GM23248 (cell line): ENCODE measurements around the gene FYTTD1. TPM values are rescaled to one million over a fixed set of nuclear protein-coding genes. Genes with fewer than 3 reads are reported as not detected.

Experiments used
- DNase-seq: peaks from one replicate; pipeline ENCODE4 v3.0.0-alpha.2; 2015
- H2AFZ ChIP-seq: fragments of 200-600 bp; sonication (generic); 2 replicates; pipeline ENCODE4 v1.6.1; 2016; ENCODE audit warnings: antibody characterized with exemption
- H3F3A ChIP-seq: fragments of 200-600 bp; sonication (generic); 2 replicates; pipeline ENCODE4 v1.6.1; 2016; ENCODE audit warnings: mild to moderate bottlenecking, antibody characterized with exemption, mixed run types; ENCODE audit not compliant: insufficient read depth
- H3K27ac ChIP-seq: fragments of 200-600 bp; sonication (generic); 2 replicates; pipeline ENCODE4 v1.5.1; 2016; ENCODE audit warnings: mild to moderate bottlenecking
- H3K27me3 ChIP-seq: fragments of 200-600 bp; sonication (generic); replicated peaks from 2 replicates; pipeline ENCODE4 v1.6.1; 2016; ENCODE audit warnings: mild to moderate bottlenecking; ENCODE audit not compliant: insufficient read depth
- H3K36me3 ChIP-seq: fragments of 200-600 bp; sonication (generic); 2 replicates; pipeline ENCODE4 v1.6.1; 2016; ENCODE audit warnings: low read depth, mild to moderate bottlenecking
- H3K4me1 ChIP-seq: fragments of 200-600 bp; sonication (generic); 2 replicates; pipeline ENCODE4 v1.6.1; 2016; ENCODE audit warnings: mild to moderate bottlenecking; ENCODE audit not compliant: insufficient read depth
- H3K4me2 ChIP-seq: fragments of 200-600 bp; sonication (generic); one replicate; pipeline ENCODE4 v1.6.1; 2016; ENCODE audit warnings: mild to moderate bottlenecking; ENCODE audit not compliant: unreplicated experiment
- H3K4me3 ChIP-seq: fragments of 200-600 bp; sonication (generic); 2 replicates; pipeline ENCODE4 v1.5.1; 2016; ENCODE audit warnings: mild to moderate bottlenecking
- H3K79me2 ChIP-seq: fragments of 200-600 bp; sonication (generic); 2 replicates; pipeline ENCODE4 v1.6.1; 2016; ENCODE audit warnings: mild to moderate bottlenecking; ENCODE audit not compliant: insufficient read depth
- H3K9ac ChIP-seq: fragments of 200-600 bp; sonication (generic); 2 replicates; pipeline ENCODE4 v1.6.1; 2016; ENCODE audit warnings: mild to moderate bottlenecking
- H3K9me2 ChIP-seq: fragments of 200-600 bp; sonication (generic); 2 replicates; pipeline ENCODE4 v1.6.1; 2016; ENCODE audit warnings: mixed run types, mild to moderate bottlenecking, moderate library complexity; ENCODE audit not compliant: insufficient read depth
- H3K9me3 ChIP-seq: fragments of 200-600 bp; sonication (generic); one replicate; pipeline ENCODE4 v1.6.1; 2017; ENCODE audit warnings: low read depth
- H4K20me1 ChIP-seq: fragments of 200-600 bp; sonication (generic); 2 replicates; pipeline ENCODE4 v1.6.0; 2016; ENCODE audit not compliant: insufficient read depth
- EZH2 ChIP-seq: fragments of 200-600 bp; sonication (generic); IDR thresholded peaks from 2 replicates; pipeline ENCODE4 v1.6.1; 2018; ENCODE audit warnings: antibody characterized with exemption, mild to moderate bottlenecking; ENCODE audit not compliant: insufficient read depth, poor library complexity, severe bottlenecking
- EZH2phosphoT487 ChIP-seq: fragments of 200-600 bp; sonication (generic); IDR thresholded peaks from 2 replicates; pipeline ENCODE4 v1.6.1; 2018; ENCODE audit warnings: antibody characterized with exemption, moderate library complexity, mild to moderate bottlenecking, low read depth; ENCODE audit not compliant: insufficient read depth
- WGBS, 2 experiments: methylation state at CpG; one replicate each; pipeline ENCODE4 v1.1.6; 2015 to 2017; ENCODE audit warnings: low lambda C conversion rate in 2 of 2, low coverage in 1 of 2; ENCODE audit errors: missing lambda C conversion rate in 2 of 2; 5-methylcytosine and 5-hydroxymethylcytosine counted together
- in situ Hi-C: fragments of 300-500 bp; cut with MboI; formaldehyde crosslinking; loops from 2 replicates; pipeline ENCODE4 v1.15.0; 2020
- polyA plus RNA-seq: library from polyadenylated mRNA; unstranded; fragments of >200 nt; fragmentation: Nextera tagmentation; extraction: Ambion mirVana; gene quantifications from 2 replicates; pipeline ENCODE4 v1.2.1, GENCODE V29; 2016
- total RNA-seq: library from RNA; depleted of rRNA; stranded (reverse); fragments of >200 nt; shearing (Covaris generic); gene quantifications from 2 replicates; pipeline ENCODE4 v1.2.3, GENCODE V29; 2014; rRNA removed

Gene FYTTD1, protein sequence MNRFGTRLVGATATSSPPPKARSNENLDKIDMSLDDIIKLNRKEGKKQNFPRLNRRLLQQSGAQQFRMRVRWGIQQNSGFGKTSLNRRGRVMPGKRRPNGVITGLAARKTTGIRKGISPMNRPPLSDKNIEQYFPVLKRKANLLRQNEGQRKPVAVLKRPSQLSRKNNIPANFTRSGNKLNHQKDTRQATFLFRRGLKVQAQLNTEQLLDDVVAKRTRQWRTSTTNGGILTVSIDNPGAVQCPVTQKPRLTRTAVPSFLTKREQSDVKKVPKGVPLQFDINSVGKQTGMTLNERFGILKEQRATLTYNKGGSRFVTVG
- total RNA-seq (42.0 and 71.5 TPM in 2 replicates), polyA plus RNA-seq (90.4 and 91.8 TPM in 2 replicates)

DNA sequence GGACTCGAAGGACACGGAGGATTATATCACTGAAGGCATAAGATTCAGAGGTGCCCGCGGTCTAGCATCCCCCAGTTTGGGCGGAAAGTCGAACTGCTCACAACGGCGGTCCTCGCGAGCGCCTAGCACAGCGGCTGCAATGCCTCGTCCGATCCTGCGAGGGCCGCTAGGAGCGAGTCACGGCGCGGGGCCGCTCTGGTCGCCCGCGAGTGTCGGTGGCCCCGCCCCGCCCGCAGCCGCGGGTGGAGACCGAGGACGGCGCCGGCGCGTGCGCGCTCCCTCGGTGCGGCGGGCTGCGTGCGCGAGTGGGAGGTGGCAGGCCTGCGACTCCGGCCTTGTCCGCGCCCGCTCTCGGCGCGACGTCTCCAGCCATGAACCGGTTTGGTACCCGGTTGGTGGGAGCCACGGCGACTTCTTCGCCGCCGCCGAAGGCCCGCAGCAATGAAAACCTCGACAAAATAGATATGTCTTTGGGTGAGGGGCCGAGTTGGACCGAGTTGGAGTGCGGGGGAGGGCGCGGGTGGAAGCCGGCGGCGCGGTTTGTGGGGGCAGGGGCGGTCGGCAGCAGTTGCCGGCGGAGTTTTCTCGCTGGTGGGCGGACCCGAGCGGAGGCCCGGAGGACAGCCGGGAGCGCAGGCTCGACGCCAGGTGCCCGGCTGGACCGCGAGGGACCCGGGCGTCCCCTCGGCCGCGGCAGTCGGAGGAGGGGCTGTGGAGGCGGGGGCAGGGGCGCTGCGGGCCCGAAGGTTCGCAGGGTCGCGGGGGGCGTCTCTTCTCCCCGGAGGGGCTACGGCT lies at the start of gene FYTTD1:
Gene FYTTD1 (plus strand): TSS at position 283 of the 795 bp plus-strand sequence. CDS start 89 bp downstream, at position 372.
- H3F3A ChIP-seq = peaks cover 31% of the 10 kb centered on the region
- no peaks in the 10 kb centered on the region for H3K9me3 ChIP-seq
- DNase-seq = peak; percentile 96
- H2AFZ ChIP-seq = peak within 1 kb of the TSS; percentile 89
- 0 to 3% methylated on average over 80 to 90 of the region's 104 CpGs for WGBS, 2 experiments
- peaks cover 41% of the 10 kb centered on the region for H3K79me2 ChIP-seq
- H3K9me2 ChIP-seq = no peaks in the 10 kb centered on the region
- peak within 1 kb of the TSS; percentile 73 for H3K27ac ChIP-seq
- no peaks in the 10 kb centered on the region for H3K36me3 ChIP-seq
- peak within 1 kb of the TSS; percentile 84 for H3K4me3 ChIP-seq
- peaks cover 20% of the 10 kb centered on the region for H4K20me1 ChIP-seq
- in situ Hi-C loops = no loop called here
- peak within 1 kb of the TSS; percentile 86 for H3K4me2 ChIP-seq
- H3K9ac ChIP-seq = peak within 1 kb of the TSS; percentile 83
- TF ChIP-seq EZH2phosphoT487 = no peak
- no peak for TF ChIP-seq EZH2
- no peaks in the 10 kb centered on the region for H3K27me3 ChIP-seq
- peaks cover 17% of the 10 kb centered on the region; the same call in 1 of the 2 replicates for H3K4me1 ChIP-seq

- no peaks in the 10 kb centered on the region for H3K4me1 ChIP-seq
- no peak overlapping the region for H3K4me3 ChIP-seq
- H3K79me2 ChIP-seq = no peaks in the 10 kb centered on the region
- no peaks in the 10 kb centered on the region for H3F3A ChIP-seq
- no peak overlapping the region for H3K27ac ChIP-seq
- in situ Hi-C loops = no loop called here
- H3K27me3 ChIP-seq = no peaks in the 10 kb centered on the region
- H3K36me3 ChIP-seq = peaks cover 18% of the 10 kb centered on the region; the same call in 1 of the 2 replicates
- no peak overlapping the region for H3K9ac ChIP-seq
- no peak overlapping the region for H3K4me2 ChIP-seq
- peak; percentile 6 for DNase-seq
- 82 to 85% methylated on average over 9 of the region's 9 CpGs for WGBS, 2 experiments
- H3K9me2 ChIP-seq = no peaks in the 10 kb centered on the region
- no peaks in the 10 kb centered on the region for H3K9me3 ChIP-seq
- TF ChIP-seq EZH2phosphoT487 (no peak), EZH2 (no peak)
- H2AFZ ChIP-seq = no peak overlapping the region
- H4K20me1 ChIP-seq = no peaks in the 10 kb centered on the region
These were observed 49.6 kb upstream of the FYTTD1 start for GRCh38 chr3:197700095-197700494.

DNA sequence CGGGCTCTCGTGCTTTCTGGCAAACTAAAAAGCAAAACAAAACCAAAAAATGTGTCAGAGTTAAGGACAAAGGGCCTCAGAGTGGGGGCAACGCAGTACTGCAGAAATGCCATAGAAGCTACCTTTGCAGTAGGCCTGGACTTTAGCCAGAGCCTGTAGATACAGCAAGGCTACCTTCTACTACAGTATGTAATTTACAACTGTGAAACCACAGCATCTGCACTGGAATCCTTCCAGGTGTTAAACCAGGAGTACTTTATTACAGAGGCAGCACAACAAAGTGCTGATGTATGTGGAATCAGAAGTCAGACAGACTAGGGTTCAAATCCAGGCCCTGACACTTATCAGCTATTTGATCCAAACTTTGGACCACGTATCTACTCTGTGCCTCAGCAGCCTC lies 47.8 kb upstream of the FYTTD1 start:
- WGBS, 2 experiments = 98 to 99% methylated on average over 4 of the region's 4 CpGs

GRCh38 chr3:197706658-197707057 lies 43.0 kb upstream of the FYTTD1 start:
- H2AFZ ChIP-seq = no peak overlapping the region
- TF ChIP-seq EZH2phosphoT487 = no peak
- TF ChIP-seq EZH2 = no peak
- H3F3A ChIP-seq = peaks cover 10% of the 10 kb centered on the region
- in situ Hi-C loops = no loop called here
- no peaks in the 10 kb centered on the region for H3K27me3 ChIP-seq
- no peak overlapping the region for H3K4me3 ChIP-seq
- no peaks in the 10 kb centered on the region for H3K9me3 ChIP-seq
- peaks cover 5% of the 10 kb centered on the region; the same call in 1 of the 2 replicates for H3K36me3 ChIP-seq
- H3K4me2 ChIP-seq = no peak overlapping the region
- no peaks in the 10 kb centered on the region for H3K9me2 ChIP-seq
- H3K27ac ChIP-seq = no peak overlapping the region
- H4K20me1 ChIP-seq = no peaks in the 10 kb centered on the region
- DNase-seq = no peak
- no peak overlapping the region for H3K9ac ChIP-seq
- peaks cover 45% of the 10 kb centered on the region for H3K79me2 ChIP-seq
- peaks cover 9% of the 10 kb centered on the region for H3K4me1 ChIP-seq
- WGBS, 2 experiments = 94 to 96% methylated on average over 7 of the region's 7 CpGs

More for the DNA sequence above, 47.8 kb upstream of the FYTTD1 start:
- no peak for DNase-seq
- no peaks in the 10 kb centered on the region for H4K20me1 ChIP-seq
- H3K9ac ChIP-seq = no peak overlapping the region
- H3K79me2 ChIP-seq = peaks cover 5% of the 10 kb centered on the region
- no peak overlapping the region for H3K4me3 ChIP-seq
- no peak overlapping the region for H3K4me2 ChIP-seq
- no peaks in the 10 kb centered on the region for H3K9me3 ChIP-seq
- in situ Hi-C loops = no loop called here
- no peaks in the 10 kb centered on the region for H3K9me2 ChIP-seq
- no peak for TF ChIP-seq EZH2phosphoT487
- no peak for TF ChIP-seq EZH2
- H3K27me3 ChIP-seq = no peaks in the 10 kb centered on the region
- H3K4me1 ChIP-seq = no peaks in the 10 kb centered on the region
- H3F3A ChIP-seq = no peaks in the 10 kb centered on the region
- no peak overlapping the region for H2AFZ ChIP-seq
- no peak overlapping the region for H3K27ac ChIP-seq
- H3K36me3 ChIP-seq = peaks cover 18% of the 10 kb centered on the region; the same call in 1 of the 2 replicates
